NCI-H2029 treated with DMSO at 0.1 percent for 48 hours (cell line): ENCODE results near the gene MAST4.

ENCODE experiments used
- DNase-seq: peaks from one replicate; lab custom pipeline; 2025; lab: John Stamatoyannopoulos, UW

The MAST4 gene

DNA sequence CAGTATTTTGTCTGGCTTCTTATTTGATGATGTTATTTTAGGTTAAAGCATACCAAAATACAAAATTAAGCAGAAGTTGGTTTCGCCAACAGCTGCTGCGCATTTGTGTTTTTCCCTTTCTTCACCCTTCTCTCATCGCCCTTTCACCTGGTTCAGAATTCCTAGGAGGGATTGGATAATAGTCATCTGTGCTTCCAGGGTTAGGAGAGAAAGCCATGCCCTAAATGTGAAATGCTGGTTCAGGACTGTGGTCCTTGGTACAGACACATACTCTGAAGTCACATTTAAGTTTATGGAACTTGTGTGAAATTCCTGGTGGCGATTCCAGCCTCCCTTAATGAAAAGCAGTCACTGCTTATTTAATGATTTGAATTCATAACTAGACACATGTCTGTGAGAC, 7.7 kb downstream of the MAST4 start:
- no peak for DNase-seq

DNA sequence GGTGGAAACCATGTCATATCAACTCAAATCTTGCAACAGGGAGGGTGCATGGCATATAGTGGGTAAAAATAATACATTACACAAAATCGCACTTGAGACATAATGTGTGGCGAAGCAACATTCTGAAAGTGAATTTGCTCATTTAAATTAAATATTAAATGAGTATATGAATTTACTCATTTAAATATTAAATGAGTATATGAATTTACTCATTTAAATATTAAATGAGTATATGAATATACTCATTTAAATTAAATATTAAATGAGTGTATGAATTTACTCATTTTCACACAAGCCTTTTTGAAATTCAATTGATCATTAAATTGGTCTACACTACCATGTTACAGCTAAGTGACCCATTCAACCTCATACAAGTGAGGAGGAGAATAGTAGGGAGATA, 10.5 kb downstream of the MAST4 start:
- DNase-seq = no peak

GRCh38 chr5:66608501-66608900, 12.3 kb downstream of the MAST4 start:
- DNase-seq = no peak

DNA sequence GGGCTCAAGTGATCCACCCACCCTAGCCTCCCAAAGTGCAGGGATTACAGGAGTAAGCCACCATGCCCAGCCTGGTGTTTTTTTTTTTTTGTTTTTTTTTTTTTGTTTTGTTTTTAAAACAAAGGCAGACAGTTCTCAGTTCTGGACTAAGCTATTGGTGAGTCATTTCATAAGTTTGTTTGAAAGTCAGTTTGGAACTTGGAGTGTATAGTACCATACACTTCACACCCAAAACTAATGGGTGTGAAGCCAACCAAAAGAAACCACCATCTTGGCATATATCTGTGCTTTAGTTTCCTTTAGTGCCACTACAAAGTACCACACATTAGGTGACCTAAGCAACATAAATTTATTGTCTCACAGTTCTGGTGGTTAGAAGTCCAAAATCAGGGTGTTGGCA, 13.4 kb downstream of the MAST4 start:
- DNase-seq = no peak

DNA sequence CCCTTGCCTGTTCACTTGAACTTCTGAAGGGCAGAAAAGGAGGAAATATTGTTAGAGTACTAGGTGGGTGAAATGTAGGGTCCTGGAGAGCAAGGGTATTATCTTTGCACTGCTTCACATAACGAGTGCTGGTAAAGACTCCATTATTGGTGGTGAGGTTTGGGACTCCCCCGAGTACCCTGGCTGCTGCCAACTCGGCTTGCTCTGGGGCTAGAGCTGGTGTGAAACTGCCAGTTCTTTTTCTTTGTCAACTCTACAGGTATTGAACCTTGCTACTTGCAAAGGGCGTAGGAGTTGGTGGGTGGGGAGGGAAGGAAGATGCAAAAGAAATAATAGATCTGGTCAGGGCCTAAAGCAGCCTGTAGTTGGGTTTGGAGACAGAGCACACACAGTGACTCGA, 16.0 kb downstream of the MAST4 start:
- DNase-seq = no peak

GRCh38 chr5:66615136-66615535, 18.9 kb downstream of the MAST4 start:
- DNase-seq = no peak

- no peak for DNase-seq
Measured at GRCh38 chr5:66615894-66616293, 19.7 kb downstream of the MAST4 start.

GRCh38 chr5:66616520-66617225, 20.5 kb downstream of the MAST4 start:
- DNase-seq = no peak

GRCh38 chr5:66617226-66617861, 21.2 kb downstream of the MAST4 start:
- DNase-seq = no peak

DNA sequence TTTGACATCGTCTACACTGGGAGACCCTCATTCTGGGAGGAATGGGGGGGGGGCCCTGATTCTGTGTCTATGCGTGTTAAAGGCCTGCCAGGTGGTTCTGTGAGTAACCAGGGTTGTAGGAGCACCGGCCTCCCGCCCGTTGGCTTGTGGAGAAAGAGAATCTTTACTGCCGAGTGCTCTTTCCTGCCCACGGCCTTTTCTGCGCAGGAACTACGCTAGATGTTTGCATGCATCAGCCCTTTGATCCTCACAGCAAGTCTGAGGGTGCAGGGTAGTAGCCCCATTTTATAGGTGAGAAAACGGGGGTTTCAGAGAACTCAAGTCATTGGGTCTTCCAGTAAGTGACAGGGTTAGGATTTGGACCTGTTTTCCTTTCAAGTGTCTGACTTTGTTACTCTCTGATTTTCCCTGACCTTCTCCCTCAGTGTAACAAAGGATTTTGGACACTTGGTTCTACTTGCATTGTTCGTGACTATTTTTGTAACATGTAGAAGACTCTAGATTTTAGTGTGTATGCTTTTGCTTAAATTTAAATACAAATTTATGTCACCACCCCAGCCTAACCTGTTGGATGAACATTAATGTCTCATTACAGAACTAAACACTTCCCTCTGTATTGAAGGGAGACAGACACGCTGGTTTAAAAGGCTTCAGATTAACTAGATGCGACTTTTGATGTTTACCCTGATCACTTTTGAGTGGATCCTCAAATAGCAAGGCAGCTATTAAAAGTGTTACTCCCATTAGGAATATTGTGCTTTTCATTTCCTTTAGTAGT, 22.0 kb downstream of the MAST4 start:
- DNase-seq = no peak

DNA sequence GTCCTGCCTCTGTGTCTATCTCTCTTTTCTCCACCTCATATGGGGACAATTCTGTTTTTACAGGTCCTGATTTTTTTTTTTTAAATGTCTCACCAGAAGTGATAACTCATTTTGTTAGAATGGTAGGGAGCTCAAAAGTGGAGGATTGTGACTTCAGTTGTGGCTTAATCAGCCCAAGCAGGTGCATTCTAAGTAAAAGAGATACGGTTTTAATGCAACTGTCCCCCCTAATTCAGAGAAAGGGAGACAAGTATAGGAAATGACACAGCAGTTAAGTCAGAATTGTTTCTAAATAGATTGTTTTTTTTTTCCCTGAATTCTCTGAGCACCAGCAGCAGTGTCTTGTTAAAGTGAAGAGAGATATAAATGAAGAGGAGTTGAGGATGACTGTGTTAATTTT, 24.5 kb downstream of the MAST4 start:
- DNase-seq = no peak

DNA sequence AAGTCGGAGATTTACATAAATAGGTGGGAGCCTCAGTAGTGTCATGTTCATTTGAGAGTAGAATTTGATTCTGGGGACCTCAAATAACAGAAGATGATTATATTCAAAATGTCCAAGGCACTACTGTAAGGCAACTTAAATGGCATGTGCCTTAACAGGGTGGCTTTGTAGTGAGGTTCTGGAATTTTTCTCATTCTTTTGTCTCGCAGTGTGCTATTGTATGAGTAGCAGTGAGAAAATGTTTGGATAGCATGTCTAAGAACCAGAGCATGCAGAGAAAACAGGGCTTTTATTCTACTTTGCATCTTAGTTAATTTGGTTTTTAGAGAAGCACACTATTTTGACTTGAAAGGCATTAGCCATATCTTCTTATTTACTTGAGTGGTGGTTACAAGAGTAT, 25.0 kb downstream of the MAST4 start:
- no peak for DNase-seq

DNA sequence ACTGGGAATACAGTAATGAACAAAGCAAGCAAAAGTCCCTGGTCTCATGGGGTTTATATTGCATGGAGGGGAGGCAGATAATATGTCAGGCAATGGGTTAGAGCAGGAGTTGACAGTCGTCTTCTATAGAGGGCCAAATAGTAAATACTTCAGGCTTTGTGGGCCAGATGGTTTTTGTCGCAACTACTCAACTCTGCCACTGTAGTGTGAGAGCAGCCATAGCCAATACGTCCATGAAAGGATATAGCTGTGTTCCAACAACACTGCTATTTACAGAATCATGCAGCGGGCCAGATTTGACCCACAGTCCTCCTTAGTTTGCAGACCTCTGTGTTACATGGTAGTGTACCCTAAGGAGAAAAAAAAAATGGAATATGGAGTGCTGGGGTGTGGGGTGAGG, 25.5 kb downstream of the MAST4 start:
- DNase-seq = no peak

GRCh38 chr5:66628561-66628960, 32.4 kb downstream of the MAST4 start:
- DNase-seq = no peak

DNA sequence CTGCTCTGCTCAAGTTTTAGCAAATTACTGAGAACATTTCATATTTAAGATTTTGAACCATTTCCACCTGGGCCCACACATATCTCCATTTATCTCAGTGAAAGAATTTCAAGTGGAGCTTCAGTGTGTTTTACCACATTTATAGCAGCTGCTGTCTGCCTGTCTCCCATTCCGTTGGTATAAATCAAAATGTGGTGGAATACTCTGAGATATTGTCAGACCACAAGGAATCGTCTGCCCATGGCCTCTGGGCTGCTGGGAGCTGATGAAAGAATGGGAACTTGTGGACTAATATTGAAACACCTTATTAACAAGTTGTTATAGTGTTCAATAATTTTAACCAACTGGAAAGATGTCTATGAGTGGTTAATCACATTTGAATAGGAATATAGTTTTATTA, 33.3 kb downstream of the MAST4 start:
- DNase-seq = no peak

- peak; percentile 64 for DNase-seq
Measured at GRCh38 chr5:66633754-66634153, 37.6 kb downstream of the MAST4 start.

DNA sequence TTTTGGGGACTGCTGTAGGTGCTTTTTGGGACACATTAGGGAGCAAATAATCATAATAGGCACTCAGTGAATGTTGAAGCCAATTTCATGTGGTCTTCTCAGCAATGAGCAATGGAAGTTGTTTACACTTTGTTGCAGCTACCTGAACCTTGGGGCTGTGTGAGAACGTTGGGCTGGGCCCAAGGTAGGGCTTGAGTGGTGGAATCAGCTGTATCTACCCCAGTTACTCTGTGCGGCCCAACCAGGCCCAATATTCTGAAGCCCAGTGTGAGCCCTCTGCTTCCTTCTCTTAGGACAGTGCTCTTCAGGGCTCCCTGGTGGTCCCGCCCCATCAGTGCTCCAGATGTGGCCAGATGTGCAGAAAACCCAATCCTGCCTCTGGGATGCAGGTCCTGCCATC, 38.4 kb downstream of the MAST4 start:
- DNase-seq = no peak

- no peak for DNase-seq
Measured at GRCh38 chr5:66637994-66638393, 41.8 kb downstream of the MAST4 start.

GRCh38 chr5:66639037-66639436, 42.8 kb downstream of the MAST4 start:
- no peak for DNase-seq

DNA sequence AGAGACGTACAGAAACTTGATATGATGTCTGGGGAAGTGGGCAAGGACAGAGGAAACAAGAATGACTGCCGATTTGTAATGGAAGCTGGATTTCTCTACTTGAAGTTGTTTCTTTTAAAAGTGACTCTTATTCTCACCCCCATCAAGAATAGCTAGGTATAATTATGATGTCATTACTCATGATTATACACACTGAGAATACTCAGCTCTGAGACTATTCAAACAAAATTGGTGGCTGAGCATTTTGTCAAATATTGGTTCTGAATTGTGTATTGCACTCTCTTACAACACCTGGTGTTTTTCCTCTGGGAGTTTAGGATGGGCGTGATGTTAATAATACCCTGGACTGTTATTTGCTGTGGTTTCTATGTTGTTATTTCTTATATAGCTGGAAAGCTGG, 46.3 kb downstream of the MAST4 start:
- DNase-seq = peak; percentile 89

- peak; percentile 53 for DNase-seq
Measured at GRCh38 chr5:66643387-66643786, 47.2 kb downstream of the MAST4 start.

- no peak for DNase-seq
Measured at GRCh38 chr5:66644111-66644510, 47.9 kb downstream of the MAST4 start.

- DNase-seq = no peak
Measured at GRCh38 chr5:66645039-66645438, 48.8 kb downstream of the MAST4 start.
